Measurements from ENCODE around the gene IFT172.

DNA sequence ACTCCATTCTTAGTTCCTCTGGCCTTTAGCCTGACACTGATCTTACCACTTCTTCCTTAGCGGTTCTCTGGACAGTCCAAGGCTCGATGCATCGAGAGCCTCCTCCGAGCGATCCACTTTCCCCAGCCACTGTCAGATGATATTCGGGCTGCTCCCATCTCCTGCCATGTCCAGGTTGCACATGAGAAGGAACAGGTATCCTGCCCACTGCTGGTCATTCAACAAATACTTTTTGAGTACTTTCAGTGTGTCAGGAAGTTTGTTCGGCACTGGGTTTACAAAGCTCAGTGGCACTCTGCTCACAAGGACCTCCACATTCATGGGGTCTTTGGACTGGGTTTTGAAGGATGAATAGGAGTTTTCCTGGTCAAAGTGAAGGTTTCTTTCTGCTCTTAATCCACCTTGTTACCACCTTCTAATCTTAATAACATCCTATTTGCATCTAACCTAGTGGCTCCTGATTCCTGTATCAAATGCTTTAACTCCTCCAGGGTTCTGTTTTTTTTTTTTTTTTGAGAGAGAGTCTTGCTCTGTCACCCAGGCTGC is 32.9 kb upstream of the IFT172 start:
- TF ChIP-seq CTCF (IDR thresholded peaks at IDR 0.05) (no peak), POLR2A (IDR thresholded peaks at IDR 0.05) (no peak)
